AG08396 (cell line): Measurements from ENCODE around the gene GNA15.
A peak's percentile ranks its signal among the peaks of the same experiment; 100 is the strongest.

Experiments
- DNase-seq: peaks from one replicate; pipeline ENCODE4 v3.0.0; 2012; ENCODE audit warnings: low spot score, mixed read lengths

Gene GNA15

DNA sequence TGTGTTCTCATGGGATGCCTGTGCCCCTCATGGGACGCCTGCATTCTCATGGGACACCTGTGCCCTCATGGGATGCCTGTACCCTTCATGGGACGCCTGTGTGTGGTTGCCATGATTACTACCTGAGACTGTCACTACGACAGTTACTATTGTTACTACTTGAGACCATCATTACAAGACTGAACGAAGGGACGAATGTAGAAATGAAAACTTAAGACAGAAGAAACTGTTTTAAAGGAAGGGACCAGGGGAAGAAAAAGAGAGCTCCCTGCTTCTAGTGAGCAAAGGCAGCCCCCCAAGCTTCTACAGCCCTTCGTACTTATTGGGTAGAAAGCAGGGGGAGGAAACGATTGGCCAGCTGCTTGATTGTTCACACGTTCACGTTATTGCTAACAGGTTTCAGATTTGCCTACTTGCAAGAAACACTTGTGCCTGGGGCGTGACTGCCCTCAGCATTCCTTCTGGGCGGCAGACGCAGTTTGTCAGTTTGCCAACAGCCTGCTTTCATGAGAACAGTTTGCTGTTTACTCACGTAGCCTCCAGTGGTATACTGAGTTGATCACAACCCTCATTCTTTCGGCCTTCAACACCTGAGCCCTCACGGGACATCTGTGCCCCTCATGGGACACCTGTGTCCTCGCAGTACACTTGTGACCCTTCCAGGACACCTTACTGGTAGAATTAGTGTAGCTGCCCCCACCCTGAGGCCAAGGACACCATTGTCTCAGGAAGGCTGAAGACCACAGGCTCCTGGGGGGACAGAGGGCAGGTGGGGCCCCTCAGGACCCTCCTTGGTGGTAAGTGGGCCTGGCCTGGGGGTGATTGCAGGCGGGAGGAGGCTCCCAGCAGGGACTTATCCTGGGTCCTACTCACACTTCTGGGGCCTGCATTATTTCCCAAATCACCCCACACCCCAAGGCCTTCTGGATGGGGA, 40.2 kb downstream of the GNA15 start:
- no peak for DNase-seq

GRCh38 chr19:3176715-3177501, 41.1 kb downstream of the GNA15 start:
- DNase-seq, result peak; percentile 86

GRCh38 chr19:3178377-3178972, 42.6 kb downstream of the GNA15 start, which contains the start of gene S1PR4:
Gene S1PR4, plus strand, starts transcription at chr19:3178769. Its CDS starts 24 bp downstream, at chr19:3178793.
- DNase-seq, result no peak

- DNase-seq, result no peak
Observed at GRCh38 chr19:3178973-3179738, 43.3 kb downstream of the GNA15 start.

DNA sequence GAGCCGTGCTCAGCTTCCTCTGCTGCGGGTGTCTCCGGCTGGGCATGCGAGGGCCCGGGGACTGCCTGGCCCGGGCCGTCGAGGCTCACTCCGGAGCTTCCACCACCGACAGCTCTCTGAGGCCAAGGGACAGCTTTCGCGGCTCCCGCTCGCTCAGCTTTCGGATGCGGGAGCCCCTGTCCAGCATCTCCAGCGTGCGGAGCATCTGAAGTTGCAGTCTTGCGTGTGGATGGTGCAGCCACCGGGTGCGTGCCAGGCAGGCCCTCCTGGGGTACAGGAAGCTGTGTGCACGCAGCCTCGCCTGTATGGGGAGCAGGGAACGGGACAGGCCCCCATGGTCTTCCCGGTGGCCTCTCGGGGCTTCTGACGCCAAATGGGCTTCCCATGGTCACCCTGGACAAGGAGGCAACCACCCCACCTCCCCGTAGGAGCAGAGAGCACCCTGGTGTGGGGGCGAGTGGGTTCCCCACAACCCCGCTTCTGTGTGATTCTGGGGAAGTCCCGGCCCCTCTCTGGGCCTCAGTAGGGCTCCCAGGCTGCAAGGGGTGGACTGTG, 44.0 kb downstream of the GNA15 start:
- DNase-seq, result no peak

GRCh38 chr19:3183721-3184641, 48.1 kb downstream of the GNA15 start:
- DNase-seq, result no peak

DNA sequence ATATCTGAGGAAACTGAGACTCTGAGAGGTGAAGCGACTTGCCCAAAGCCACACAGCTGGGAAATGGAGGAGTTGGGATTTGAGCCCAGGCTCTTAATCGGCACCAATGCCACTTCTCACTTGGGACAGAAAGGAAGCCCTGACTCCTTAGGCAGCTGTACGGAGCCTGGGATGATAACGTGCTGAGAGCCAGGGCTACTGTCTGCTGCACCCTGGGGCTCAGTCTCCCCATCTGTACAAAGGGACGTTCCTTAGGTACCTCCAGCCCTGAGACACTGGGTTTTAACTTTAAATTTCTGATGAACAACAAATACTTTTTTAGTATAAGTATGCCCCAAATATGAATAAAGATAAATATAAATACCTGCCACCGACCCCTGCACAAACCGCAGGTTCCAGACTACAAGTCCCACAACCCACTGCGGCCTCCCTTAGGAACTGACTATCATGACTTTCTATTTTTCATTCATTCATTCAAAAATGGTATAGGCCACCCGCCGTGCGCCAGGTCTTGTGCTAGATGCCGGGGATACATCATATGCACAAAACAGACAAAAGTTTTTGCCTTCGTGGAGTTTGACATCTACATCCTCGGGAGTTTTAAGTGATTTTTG, 49.1 kb downstream of the GNA15 start:
- DNase-seq, result peak; percentile 66

DNA sequence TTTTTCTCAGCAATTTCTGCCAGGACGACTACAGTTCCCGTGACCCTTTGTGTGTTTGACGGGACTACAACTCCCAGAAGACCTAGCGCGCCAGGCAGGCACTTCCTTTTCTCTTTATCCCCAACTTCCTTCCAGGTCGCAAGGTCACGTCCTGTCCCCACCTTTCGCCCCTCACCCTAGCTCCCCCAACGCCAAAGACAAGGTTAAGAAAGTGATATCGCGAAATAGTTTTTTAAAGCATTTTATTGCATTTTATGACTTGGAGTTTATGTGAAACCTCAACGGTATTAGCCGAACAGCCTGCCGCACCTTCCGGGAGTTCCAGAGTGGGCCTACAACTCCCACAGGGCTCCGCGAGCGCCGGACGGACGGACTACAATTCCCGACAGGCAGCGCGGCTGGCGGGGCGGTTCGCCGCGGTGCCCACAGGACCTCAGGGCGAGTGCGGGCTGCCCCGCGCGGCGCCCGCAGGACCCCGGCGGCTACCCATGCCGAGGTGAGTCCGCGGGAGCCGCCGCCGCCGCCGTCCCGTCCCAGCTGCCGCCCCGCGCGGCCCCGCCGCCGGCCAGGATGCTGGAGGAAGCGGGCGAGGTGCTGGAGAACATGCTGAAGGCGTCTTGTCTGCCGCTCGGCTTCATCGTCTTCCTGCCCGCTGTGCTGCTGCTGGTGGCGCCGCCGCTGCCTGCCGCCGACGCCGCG, 49.8 kb downstream of the GNA15 start, which contains the start of gene NCLN:
TSS of gene NCLN (plus strand) at position 470 of the 699 bp plus-strand sequence. CDS start at position 571, 101 bp downstream.
- DNase-seq, result peak; percentile 96

GRCh38 chr19:3186160-3186688, 50.4 kb downstream of the GNA15 start:
- no peak for DNase-seq

GRCh38 chr19:3186891-3187661, 51.2 kb downstream of the GNA15 start:
- DNase-seq, result no peak

DNA sequence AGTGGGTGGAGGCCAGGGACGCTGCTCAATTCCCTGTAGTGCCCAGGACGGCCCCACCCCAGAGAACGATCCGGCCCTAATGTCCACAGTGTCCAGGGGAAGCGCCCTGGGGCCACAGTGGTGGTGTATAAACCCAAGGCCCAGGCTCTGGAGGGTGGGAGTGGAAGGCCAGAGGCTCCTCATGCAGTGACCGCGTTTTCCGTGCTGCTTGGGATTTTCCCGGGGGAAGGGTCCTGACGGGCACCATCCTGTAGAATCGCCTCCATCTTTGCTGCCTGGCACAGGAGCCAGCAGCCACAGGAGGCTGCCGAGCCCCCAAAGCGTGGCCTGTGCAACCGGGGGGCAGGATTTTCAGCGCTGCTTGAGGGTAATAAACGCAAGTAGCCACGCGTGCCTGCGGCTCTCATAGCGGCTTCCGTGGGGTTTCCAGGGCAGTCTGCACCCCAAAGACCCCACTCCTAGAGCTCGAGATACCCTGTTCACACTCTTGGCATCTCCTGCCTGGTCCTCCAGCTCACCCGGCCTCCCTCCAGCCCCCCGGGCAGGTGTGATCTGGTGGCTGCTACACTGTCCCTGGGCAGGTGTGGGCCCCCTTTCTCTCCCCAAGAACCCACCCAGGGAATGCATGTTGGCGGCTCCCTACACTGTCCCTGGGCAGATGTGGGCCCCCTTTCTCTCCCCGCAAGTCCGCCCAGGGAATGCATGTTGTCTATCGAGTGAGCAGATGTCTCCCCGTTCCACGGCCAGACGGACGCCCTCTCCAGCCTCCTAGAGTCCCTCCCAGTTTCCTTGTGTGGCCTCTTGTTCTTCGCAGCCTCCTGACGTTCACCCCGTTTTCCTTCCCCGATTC, 52.1 kb downstream of the GNA15 start:
- DNase-seq, result no peak

DNA sequence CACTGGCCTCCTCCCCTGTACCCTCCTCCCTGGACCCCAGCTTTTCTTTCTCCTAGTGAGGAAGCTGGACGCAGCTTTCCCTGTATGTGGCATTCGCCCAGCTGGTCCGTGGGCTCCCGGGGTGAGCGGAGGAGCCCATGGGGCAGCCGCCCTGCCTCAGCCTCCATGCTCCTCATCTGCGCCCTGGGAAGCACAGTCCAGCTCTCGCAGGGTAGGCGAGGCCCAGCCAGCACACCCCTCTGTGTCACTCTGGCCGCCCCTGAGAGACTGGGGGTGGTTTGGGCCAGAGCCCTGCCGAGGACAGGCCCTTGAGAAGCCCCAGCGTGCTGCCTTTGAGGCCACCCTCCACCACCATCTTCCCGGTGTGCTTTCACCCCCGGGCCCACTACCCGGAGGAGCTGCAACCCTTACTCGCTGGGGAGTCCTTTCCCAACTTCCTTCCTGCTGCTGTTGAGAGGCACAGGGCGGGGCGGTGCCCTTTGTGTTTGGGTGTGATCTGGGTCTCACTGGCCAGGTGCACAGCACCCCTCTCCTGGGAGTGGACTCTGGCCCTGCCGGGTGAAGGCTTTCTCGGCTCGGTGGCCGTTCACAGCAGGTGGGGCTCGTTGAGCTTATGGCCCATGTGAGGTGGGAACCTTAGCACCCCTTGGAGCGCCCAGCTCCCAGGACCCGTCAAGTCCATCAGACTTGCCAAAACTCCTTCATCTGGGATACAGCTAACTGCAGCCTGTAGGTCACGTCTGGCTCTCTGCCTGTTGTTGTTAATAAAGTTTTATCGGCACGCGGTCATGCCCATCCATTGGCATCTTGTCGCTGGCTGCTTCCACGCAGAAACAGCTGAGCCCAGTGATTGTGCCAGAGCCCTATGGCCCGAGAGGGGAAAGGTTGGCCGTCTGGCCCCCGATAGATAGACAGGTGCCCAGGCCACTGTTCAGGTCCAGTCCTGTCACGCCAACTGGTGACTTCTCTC, 53.1 kb downstream of the GNA15 start:
- DNase-seq, result no peak

- DNase-seq, result no peak
Observed at GRCh38 chr19:3189702-3190469, 54.1 kb downstream of the GNA15 start.

- DNase-seq, result no peak
Observed at GRCh38 chr19:3190470-3190770, 54.6 kb downstream of the GNA15 start.
